GM18907 (cell line): Measurements from ENCODE around the gene SLC35E3.

Source experiments
- ATAC-seq: cut with Tn5 transposase; IDR thresholded peaks from one replicate; pipeline ENCODE4 v1.9.1; 2021; ENCODE audit warnings: mild to moderate bottlenecking, moderate library complexity; ENCODE audit not compliant: unreplicated experiment

Gene SLC35E3

GRCh38 chr12:68769941-68770340, 24.0 kb downstream of the SLC35E3 start:
- no peak for ATAC-seq

GRCh38 chr12:68771223-68771925, 25.4 kb downstream of the SLC35E3 start:
- ATAC-seq: no peak

GRCh38 chr12:68772714-68773113, 26.7 kb downstream of the SLC35E3 start:
- ATAC-seq: no peak

GRCh38 chr12:68773582-68773981, 27.6 kb downstream of the SLC35E3 start:
- no peak for ATAC-seq

- ATAC-seq: no peak
Measured at GRCh38 chr12:68775121-68775630, 29.2 kb downstream of the SLC35E3 start.

GRCh38 chr12:68776976-68777610, 31.1 kb downstream of the SLC35E3 start:
- ATAC-seq: no peak

GRCh38 chr12:68779280-68779679, 33.3 kb downstream of the SLC35E3 start:
- ATAC-seq: no peak

- ATAC-seq: no peak
Measured at GRCh38 chr12:68780731-68781130, 34.8 kb downstream of the SLC35E3 start.

GRCh38 chr12:68781728-68782127, 35.8 kb downstream of the SLC35E3 start:
- ATAC-seq: no peak

GRCh38 chr12:68784015-68784414, 38.0 kb downstream of the SLC35E3 start:
- no peak for ATAC-seq

- ATAC-seq: no peak
Measured at GRCh38 chr12:68785358-68785757, 39.4 kb downstream of the SLC35E3 start.

- ATAC-seq: no peak
Measured at GRCh38 chr12:68785823-68786222, 39.8 kb downstream of the SLC35E3 start.

GRCh38 chr12:68786929-68787328, 41.0 kb downstream of the SLC35E3 start:
- ATAC-seq: no peak

- ATAC-seq: no peak
Measured at GRCh38 chr12:68788554-68789143, 42.7 kb downstream of the SLC35E3 start.

- ATAC-seq: no peak
Measured at GRCh38 chr12:68789144-68789878, 43.3 kb downstream of the SLC35E3 start.

GRCh38 chr12:68790081-68790951, 44.3 kb downstream of the SLC35E3 start:
- no peak for ATAC-seq

GRCh38 chr12:68790952-68791234, 44.9 kb downstream of the SLC35E3 start:
- ATAC-seq: no peak

GRCh38 chr12:68791897-68792481, 46.0 kb downstream of the SLC35E3 start:
- ATAC-seq: no peak

- ATAC-seq: peak; percentile 92
Measured at GRCh38 chr12:68792952-68793351, 47.0 kb downstream of the SLC35E3 start.

GRCh38 chr12:68793436-68793835, 47.5 kb downstream of the SLC35E3 start:
- no peak for ATAC-seq
